ENCODE results near the gene TESPA1. TPM values are rescaled to one million over a fixed set of nuclear protein-coding genes. Genes with fewer than 3 reads are reported as not detected.

Gene TESPA1
- total RNA-seq, 1 experiment from 2014 or later: not detected

- POLR2A ChIA-PET: no interaction called here
- intact Hi-C loops (cut with micrococcal nuclease; ENCODE audit: unreplicated experiment): no loop called here
- H3K4me1 Mint-ChIP-seq (ENCODE audit: low read depth, unreplicated experiment): peaks cover 8% of the 10 kb centered on the region
- H3K36me3 Mint-ChIP-seq (ENCODE audit: insufficient read depth, unreplicated experiment): no peaks in the 10 kb centered on the region
- peaks cover 29% of the 10 kb centered on the region for H3K9me3 Mint-ChIP-seq (ENCODE audit: unreplicated experiment)
- H3K27me3 Mint-ChIP-seq (ENCODE audit: insufficient read depth, unreplicated experiment): peaks cover 5% of the 10 kb centered on the region
- no peak overlapping the region for H3K27ac Mint-ChIP-seq (ENCODE audit: unreplicated experiment)
- no peaks in the 10 kb centered on the region for H3K27me3 ChIP-seq (replicated peaks; ENCODE audit: control insufficient read depth, insufficient read depth, low read length)
- H3K9me3 ChIP-seq: no peaks in the 10 kb centered on the region
- no TSS peak for BruUV-seq (replicated peaks)
- no peaks in the 10 kb centered on the region for H3K36me3 ChIP-seq (ENCODE audit: control insufficient read depth, insufficient read depth, low read length)
- no peak for DNase-seq
- H3K4me3 ChIP-seq (ENCODE audit: low read depth, low read length): no peak overlapping the region
- H3K4me3 Mint-ChIP-seq (ENCODE audit: unreplicated experiment): no peak overlapping the region
- CTCF ChIA-PET: no interaction called here
- TF ChIP-seq CTCF (IDR thresholded peaks at IDR 0.05; ENCODE audit: insufficient read depth in 1 of 2, low read depth in 1 of 2, low read length in 1 of 2, severe bottlenecking in 1 of 2, unreplicated experiment in 1 of 2): no peak
- H3K4me1 ChIP-seq: no peaks in the 10 kb centered on the region; the same call in 1 of the 2 replicates
Observed at GRCh38 chr12:54932691-54933090, 51.9 kb downstream of the TESPA1 start.

GRCh38 chr12:54932038-54932437 lies 52.5 kb downstream of the TESPA1 start:
- no peak for TF ChIP-seq CTCF (IDR thresholded peaks at IDR 0.05; ENCODE audit: insufficient read depth in 1 of 2, low read depth in 1 of 2, low read length in 1 of 2, severe bottlenecking in 1 of 2, unreplicated experiment in 1 of 2)
- intact Hi-C loops (cut with micrococcal nuclease; ENCODE audit: unreplicated experiment): no loop called here
- no peak for DNase-seq
- ChIA-PET POLR2A (no interaction called here), CTCF (no interaction called here)
- BruUV-seq (replicated peaks): no TSS peak
- no peak overlapping the region for H3K4me3 ChIP-seq (ENCODE audit: low read depth, low read length)
- H3K9me3 ChIP-seq: no peaks in the 10 kb centered on the region
- no peaks in the 10 kb centered on the region for H3K36me3 Mint-ChIP-seq (ENCODE audit: insufficient read depth, unreplicated experiment)
- no peak overlapping the region for H3K27ac Mint-ChIP-seq (ENCODE audit: unreplicated experiment)
- peaks cover 29% of the 10 kb centered on the region for H3K9me3 Mint-ChIP-seq (ENCODE audit: unreplicated experiment)
- H3K4me1 ChIP-seq: no peaks in the 10 kb centered on the region; the same call in 1 of the 2 replicates
- no peaks in the 10 kb centered on the region for H3K36me3 ChIP-seq (ENCODE audit: control insufficient read depth, insufficient read depth, low read length)
- H3K4me1 Mint-ChIP-seq (ENCODE audit: low read depth, unreplicated experiment): peaks cover 8% of the 10 kb centered on the region
- no peak overlapping the region for H3K4me3 Mint-ChIP-seq (ENCODE audit: unreplicated experiment)
- H3K27me3 Mint-ChIP-seq (ENCODE audit: insufficient read depth, unreplicated experiment): peaks cover 1% of the 10 kb centered on the region
- H3K27me3 ChIP-seq (replicated peaks; ENCODE audit: control insufficient read depth, insufficient read depth, low read length): no peaks in the 10 kb centered on the region

- TF ChIP-seq CTCF (IDR thresholded peaks at IDR 0.05; ENCODE audit: insufficient read depth in 1 of 2, low read depth in 1 of 2, low read length in 1 of 2, severe bottlenecking in 1 of 2, unreplicated experiment in 1 of 2): no peak
- intact Hi-C loops (cut with micrococcal nuclease; ENCODE audit: unreplicated experiment): no loop called here
- Histone ChIP-seq H3K36me3 (ENCODE audit: control insufficient read depth, insufficient read depth, low read length) (no peaks in the 10 kb centered on the region), H3K9me3 (no peaks in the 10 kb centered on the region), H3K27me3 (replicated peaks; ENCODE audit: control insufficient read depth, insufficient read depth, low read length) (no peaks in the 10 kb centered on the region), H3K4me1 (no peaks in the 10 kb centered on the region; the same call in 1 of the 2 replicates), H3K4me3 (ENCODE audit: low read depth, low read length) (no peak overlapping the region)
- peaks cover under 1% of the 10 kb centered on the region for H3K4me1 Mint-ChIP-seq (ENCODE audit: low read depth, unreplicated experiment)
- peaks cover 29% of the 10 kb centered on the region for H3K9me3 Mint-ChIP-seq (ENCODE audit: unreplicated experiment)
- H3K27me3 Mint-ChIP-seq (ENCODE audit: insufficient read depth, unreplicated experiment): no peaks in the 10 kb centered on the region
- no TSS peak for BruUV-seq (replicated peaks)
- H3K27ac Mint-ChIP-seq (ENCODE audit: unreplicated experiment): no peak overlapping the region
- H3K4me3 Mint-ChIP-seq (ENCODE audit: unreplicated experiment): no peak overlapping the region
- no peak for DNase-seq
- CTCF ChIA-PET: no interaction called here
- POLR2A ChIA-PET: no interaction called here
- no peaks in the 10 kb centered on the region for H3K36me3 Mint-ChIP-seq (ENCODE audit: insufficient read depth, unreplicated experiment)
Observed at GRCh38 chr12:54929998-54930397, 54.6 kb downstream of the TESPA1 start.
